Fibroblast of skin of back (primary cell): ENCODE data around the gene F2RL1. TPM values are rescaled to one million over a fixed set of nuclear protein-coding genes. Genes with fewer than 3 reads are reported as not detected.
A peak's percentile ranks its signal among the peaks of the same experiment; 100 is the strongest.
"Not testable (repeated sequence)": the region's sequence is repeated elsewhere in the genome, so short reads cannot be mapped to it uniquely, and the experiment has no call there.

Experiments used
- DNase-seq: peaks from one replicate; pipeline ENCODE4 v3.0.0-alpha.2; 2013
- polyA plus RNA-seq, 2 experiments: library from polyadenylated mRNA; unstranded; fragments of 120-200 nt; gene quantifications; one replicate each; pipeline ENCODE4 v1.2.1, GENCODE V29; 2013; ENCODE audit not compliant: insufficient read length in 2 of 2

F2RL1 gene, protein sequence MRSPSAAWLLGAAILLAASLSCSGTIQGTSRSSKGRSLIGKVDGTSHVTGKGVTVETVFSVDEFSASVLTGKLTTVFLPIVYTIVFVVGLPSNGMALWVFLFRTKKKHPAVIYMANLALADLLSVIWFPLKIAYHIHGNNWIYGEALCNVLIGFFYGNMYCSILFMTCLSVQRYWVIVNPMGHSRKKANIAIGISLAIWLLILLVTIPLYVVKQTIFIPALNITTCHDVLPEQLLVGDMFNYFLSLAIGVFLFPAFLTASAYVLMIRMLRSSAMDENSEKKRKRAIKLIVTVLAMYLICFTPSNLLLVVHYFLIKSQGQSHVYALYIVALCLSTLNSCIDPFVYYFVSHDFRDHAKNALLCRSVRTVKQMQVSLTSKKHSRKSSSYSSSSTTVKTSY
- 1.5 TPM for polyA plus RNA-seq (2013, experiment 1 of 2; ENCODE audit: insufficient read length)
- 0.81 TPM for polyA plus RNA-seq (2013, experiment 2 of 2; ENCODE audit: insufficient read length)

GRCh38 chr5:76818844-76819831, at the start of gene F2RL1:
Gene F2RL1, plus strand, starts transcription at chr5:76819030. Its CDS starts 153 bp downstream, at chr5:76819183.
- DNase-seq = peak; percentile 70

DNA sequence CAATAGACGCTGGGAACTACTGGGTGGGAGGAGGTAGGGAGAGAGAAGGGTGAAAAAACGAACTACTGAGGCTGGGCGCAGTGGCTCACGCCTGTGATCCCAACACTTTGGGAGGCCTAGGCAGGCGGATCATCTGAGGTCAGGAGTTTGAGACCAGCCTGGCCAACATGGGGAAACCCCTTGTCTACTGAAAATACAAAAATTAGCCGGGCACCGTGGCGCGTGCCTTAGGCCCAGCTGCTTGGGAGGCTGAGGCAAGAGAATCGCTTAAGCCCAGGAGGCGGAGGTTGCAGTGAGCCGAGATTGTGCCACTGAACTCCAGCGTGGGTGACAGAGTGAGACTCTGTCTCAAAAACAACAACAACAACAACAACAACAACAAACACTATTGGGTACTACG, 47.8 kb upstream of the F2RL1 start:
- not testable (repeated sequence) for DNase-seq

DNA sequence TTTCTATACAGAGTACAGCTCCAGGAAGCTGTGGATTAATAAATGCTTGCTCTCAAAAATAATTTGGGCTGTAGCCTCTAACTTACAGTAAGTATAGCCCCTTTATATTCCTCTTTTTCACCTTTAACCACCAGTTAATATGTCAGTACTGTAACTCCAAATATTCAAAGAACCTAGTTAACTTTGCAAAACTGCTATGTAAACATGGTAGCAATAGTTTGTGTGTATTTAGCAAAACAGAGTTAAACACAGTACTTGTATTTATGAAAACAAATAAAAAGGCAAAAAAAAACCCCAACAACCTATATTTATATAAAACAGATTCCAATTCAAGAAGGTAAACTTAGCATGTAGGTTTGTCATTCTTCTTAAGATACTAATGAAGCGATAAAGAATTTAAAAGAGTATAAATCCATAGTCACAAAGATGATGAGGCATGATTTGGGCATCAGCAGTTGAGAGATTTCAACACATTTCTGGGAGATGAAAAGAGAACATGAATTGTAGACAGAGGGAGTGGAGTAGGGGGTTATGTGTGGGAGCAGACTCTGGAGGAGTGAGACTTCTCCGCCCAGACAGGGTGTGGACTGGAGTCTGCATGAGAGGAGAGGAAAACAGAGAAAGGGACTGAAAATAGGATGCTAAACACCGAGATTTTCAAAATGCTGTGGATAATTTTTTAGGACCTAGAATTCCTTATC, 47.0 kb upstream of the F2RL1 start:
- DNase-seq = no peak

- DNase-seq = no peak
Measured at GRCh38 chr5:76775921-76776320, 42.9 kb upstream of the F2RL1 start.

DNA sequence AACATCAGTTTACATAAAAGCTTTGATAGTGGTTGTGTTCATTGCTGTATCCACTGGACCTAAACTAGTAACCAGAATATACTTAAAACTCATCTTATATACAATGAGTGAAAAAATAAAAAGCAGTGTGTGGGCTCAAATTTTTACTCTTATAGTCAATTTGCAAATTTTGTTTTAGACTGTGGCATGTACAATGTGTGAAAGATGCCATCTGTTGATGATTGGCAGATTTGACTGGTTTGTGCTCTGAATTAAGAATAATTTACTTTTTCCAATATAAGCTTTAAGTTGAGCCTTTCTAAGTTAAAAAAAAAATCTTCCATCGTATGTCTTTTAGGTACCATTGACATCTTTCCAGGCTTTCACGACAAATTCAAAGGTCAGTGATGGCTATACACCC, 42.4 kb upstream of the F2RL1 start:
- DNase-seq = no peak

GRCh38 chr5:76780616-76781015, 38.2 kb upstream of the F2RL1 start:
- not testable (repeated sequence) for DNase-seq

DNA sequence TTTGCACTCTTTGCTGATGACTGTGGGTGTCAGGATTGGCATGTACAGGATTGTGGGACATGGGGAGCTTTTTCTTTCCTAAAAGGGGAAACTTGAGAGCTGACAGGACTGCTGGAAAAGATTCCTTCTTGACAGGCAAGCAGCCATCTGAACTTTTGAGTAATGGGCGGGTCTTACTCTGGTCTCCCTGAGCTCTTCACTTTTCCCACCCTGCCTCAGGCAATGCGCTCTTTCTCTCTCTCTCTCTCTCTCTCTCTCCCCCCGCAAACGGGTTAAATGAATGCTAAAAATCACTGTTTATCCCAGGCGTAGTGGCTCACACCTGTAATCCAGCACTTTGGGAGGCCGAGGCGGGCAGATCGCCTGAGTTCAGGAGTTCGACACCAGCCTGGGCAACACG, 37.1 kb upstream of the F2RL1 start:
- DNase-seq = no peak

GRCh38 chr5:76782444-76782843, 36.4 kb upstream of the F2RL1 start:
- DNase-seq = no peak

DNA sequence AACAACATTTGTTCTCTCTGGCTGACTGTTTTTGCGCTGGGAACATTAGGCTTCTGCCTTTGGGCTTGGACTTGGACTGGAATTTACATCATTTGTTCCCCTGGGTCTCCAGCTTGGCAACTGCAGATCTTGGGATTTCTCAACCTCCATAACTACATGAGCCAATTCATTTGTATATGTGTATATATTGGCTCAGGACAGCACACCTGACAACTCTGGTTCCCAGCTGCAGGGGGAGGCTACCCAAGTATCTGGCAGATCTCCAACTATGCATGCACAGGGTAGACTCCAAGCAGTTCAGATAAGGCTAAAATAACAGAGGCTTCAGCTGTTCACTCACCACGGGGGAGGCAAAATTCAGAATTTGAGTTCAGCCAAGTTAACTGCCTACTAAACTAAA, 31.6 kb upstream of the F2RL1 start:
- DNase-seq = peak; percentile 48

DNA sequence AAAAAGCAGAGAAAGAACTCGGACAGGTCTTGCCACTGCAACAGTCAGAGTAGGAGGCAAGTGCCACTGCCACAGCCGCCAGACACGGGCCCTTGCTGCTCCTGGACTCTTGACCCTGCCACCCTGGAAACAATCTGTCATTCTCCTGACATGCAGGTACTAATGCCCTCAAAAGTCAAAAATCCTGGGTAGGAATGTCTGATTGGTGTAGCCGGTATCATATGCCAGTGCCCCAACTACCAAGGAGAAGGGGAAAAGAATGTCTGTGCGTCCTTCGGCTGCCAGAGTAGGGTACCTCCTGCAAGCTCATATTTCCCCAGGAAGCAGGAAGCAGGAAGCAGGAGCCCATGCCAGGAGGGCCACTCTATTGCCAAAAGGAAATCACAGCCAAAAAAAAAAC, 30.5 kb upstream of the F2RL1 start:
- DNase-seq = no peak

GRCh38 chr5:76789275-76789674, 29.6 kb upstream of the F2RL1 start:
- DNase-seq = not testable (repeated sequence)

DNA sequence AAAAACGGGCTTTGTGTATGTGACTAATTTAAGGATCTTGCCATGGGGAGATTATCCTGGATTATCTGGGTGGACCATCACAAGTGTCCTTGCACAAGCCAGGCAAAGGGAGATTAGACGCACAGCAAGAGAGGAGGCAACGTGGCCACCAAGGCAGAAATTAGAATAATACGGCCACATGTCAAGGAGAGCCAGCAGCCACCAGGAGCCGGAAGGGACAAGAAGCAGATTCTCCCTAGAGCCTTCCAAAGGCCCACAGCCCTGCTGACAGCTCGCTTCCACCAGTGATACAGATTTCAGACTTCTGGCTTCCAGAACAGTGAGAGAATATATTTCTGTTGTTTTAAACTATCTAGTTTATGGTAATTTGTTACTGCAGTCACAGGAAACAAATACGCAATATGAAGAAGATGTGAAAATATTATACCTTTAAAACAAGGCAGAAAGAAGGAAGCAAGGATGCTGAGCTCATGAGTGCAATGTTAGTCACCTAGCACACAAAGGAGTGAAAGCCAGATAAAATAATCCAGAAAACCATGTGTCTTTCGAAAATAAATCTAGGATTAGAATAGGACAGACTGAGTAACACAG, 28.7 kb upstream of the F2RL1 start:
- peak; percentile 76 for DNase-seq

DNA sequence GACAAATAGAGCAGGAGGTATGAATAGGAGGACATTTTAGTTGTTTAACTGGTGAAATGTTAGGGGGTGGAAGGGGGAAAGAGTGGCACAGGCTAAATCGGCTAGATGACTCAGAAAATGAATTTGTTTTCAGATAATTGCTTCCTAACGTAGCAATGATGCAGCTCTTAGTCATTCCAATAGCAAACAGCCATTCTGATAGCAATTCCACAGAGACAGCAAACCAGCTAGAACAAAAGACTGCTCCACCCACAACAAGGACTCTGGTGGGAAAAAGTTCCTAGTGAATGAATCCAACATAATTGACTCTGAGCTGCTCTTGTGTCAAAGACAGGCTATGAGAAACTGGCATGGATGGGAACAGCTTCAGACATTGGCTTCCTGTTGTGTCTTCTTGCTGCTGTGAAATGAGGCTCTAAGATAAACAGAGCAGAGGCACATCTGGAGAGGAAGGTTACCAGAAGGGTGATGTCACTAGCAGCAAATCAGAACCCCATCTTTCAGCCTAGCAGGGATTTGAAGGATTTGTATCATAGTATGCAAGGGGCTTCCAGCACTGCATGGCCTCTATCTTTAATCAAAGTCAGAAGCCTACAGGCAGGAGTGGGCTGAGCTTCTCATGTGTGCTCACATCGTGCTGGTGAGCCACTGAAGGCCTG, 28.1 kb upstream of the F2RL1 start:
- DNase-seq = peak; percentile 99

DNA sequence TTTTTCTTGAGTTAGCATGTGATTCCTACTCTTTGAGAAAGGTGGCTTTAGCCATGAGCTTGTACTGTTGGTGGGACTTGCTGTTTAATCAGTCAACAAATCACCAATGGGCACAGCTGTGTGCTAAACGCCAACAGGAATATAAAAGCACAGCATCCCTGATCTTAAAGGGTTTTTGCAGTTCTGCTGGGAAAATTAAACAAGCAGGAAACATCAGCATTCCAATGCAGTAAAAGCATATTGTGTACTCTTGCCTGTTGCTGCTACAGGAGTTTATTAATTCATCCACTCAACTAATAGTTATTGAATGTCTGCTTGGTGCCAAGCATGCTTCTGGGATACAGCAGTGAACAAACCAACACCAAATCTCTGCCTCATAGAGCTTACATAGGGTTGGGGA, 27.4 kb upstream of the F2RL1 start:
- peak; percentile 52 for DNase-seq

GRCh38 chr5:76794871-76795270, 24.0 kb upstream of the F2RL1 start:
- no peak for DNase-seq

GRCh38 chr5:76799588-76799987, 19.2 kb upstream of the F2RL1 start:
- DNase-seq = no peak

- no peak for DNase-seq
Measured at GRCh38 chr5:76800579-76800978, 18.3 kb upstream of the F2RL1 start.

DNA sequence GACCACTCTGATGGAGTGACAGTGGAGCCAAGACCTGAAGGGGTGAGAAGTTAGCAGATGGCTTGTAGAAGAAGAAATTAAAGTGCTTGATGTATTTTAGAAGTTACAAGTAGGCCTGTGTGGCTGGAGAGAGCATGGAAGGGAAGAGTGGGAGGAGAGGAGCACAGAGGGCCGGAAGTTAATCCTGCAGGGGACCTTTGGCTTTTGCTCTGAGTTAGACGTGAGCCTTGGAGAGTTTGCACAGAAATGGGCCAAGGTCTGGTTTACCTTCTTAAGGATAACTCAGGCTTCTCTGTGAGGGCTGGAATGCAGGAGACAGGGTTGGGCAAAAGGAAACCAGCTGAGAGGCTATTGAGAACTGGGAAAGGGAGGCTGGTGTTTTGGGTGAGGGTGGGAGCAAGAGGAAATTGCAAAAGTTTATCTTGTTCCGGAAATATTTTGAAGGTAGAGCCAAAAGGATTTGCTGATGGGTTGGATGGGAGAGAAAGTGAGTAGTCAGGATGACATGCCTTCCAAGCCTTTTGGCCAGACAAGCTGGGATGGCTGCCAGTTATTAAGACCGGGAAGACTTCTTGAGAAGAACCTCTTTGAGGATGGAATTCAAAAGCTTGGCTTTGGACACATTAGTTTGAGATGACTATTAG, 17.5 kb upstream of the F2RL1 start:
- DNase-seq = peak; percentile 91

DNA sequence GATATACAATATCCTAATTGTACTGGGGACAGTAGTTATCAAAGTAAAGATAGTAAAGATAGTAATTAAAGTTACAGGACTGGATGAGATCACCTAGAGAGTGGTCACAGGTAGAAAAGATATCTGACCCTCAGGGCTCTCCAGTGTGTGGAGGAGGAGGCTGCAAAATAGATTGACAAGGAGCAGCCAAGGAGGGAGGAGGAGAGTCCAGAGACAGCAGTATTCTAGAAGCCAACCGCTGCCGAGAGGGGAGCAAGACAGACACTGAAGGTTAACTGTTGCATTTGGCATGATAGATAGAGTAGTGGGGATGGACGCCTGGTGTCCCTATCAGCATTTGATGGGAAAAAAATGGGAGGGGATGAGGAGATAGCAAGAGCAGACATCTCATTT, 17.0 kb upstream of the F2RL1 start:
- no peak for DNase-seq

- no peak for DNase-seq
Measured at GRCh38 chr5:76804266-76804665, 14.6 kb upstream of the F2RL1 start.
